BE2C (cell line): ENCODE measurements around the gene TTLL6.
A peak's percentile ranks its signal among the peaks of the same experiment; 100 is the strongest.

Source experiments
- DNase-seq: peaks from one replicate; pipeline ENCODE4 v3.0.0-alpha.2; 2020
- H3K27me3 ChIP-seq: fragments of 250-450 bp; sonication (Bioruptor Pico); 2 replicates; pipeline ENCODE4 v1.5.1; 2020; ENCODE audit warnings: mild to moderate bottlenecking
- H3K36me3 ChIP-seq: fragments of 250-450 bp; sonication (Bioruptor Pico); 2 replicates; pipeline ENCODE4 v1.5.1; 2020; ENCODE audit warnings: mild to moderate bottlenecking
- H3K4me1 ChIP-seq: fragments of 250-450 bp; sonication (Bioruptor Pico); 2 replicates; pipeline ENCODE4 v1.5.1; 2020
- H3K4me3 ChIP-seq: 2 replicates; pipeline ENCODE4 v1.5.1; 2011; ENCODE audit warnings: low read depth, low read length
- H3K9me3 ChIP-seq: fragments of 250-450 bp; sonication (Bioruptor Pico); 2 replicates; pipeline ENCODE4 v1.5.1; 2020
- CTCF ChIP-seq: IDR thresholded peaks from 2 replicates; pipeline ENCODE4 v1.5.1; 2012; ENCODE audit warnings: mild to moderate bottlenecking, low read depth, low read length

Gene TTLL6

GRCh38 chr17:48819466-48819865 is 2.4 kb upstream of the TTLL6 start:
- DNase-seq = no peak
- peaks cover 22% of the 10 kb centered on the region for H3K27me3 ChIP-seq
- no peak overlapping the region for H3K4me3 ChIP-seq
- TF ChIP-seq CTCF = no peak
- no peaks in the 10 kb centered on the region for H3K36me3 ChIP-seq
- no peaks in the 10 kb centered on the region for H3K9me3 ChIP-seq
- no peaks in the 10 kb centered on the region for H3K4me1 ChIP-seq

DNA sequence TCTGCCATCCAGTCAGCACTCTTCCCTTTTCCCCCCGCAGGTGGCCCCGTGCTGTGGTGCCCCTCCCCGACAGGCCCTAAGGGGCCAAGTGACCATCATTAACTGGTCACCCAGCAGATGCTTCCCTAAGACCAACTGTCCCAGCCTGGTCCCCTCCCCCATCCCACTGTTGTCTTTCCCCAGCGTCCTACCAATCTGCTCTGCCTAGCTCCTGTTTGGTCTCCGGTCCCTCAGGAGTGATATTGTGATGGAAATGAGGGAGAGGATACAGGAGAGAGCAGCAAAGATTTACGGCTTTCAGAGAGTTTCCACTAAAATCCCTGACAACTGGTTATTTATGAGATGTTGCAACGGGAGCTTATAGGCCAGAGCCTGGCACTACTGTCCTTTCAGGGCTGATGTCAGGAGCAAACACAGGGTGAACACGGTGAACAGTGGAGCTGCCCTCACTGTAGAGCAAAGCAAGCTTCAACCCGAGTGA is 1.4 kb upstream of the TTLL6 start:
- peaks cover 27% of the 10 kb centered on the region for H3K27me3 ChIP-seq
- no peaks in the 10 kb centered on the region for H3K9me3 ChIP-seq
- H3K36me3 ChIP-seq = no peaks in the 10 kb centered on the region
- no peaks in the 10 kb centered on the region for H3K4me1 ChIP-seq
- no peak for TF ChIP-seq CTCF
- H3K4me3 ChIP-seq = no peak overlapping the region
- no peak for DNase-seq

DNA sequence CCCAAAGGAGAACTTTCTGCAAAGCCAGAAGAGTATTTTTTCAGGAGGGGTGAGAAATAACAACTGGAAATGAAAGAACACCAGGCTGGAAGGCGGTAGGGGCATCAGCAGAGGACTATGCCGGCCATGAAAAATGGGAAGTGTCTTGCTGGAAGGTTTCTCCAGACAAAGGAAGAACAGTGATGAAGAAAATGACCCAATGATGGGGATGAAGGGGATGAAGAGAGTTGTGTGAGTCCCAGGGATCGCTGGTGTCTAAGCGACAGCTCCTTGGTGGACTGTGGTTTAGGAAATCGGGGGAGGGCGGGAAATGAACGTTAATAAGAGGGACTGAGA is 623 bp downstream of the TTLL6 start:
- no peak for TF ChIP-seq CTCF
- no peak for DNase-seq
- H3K4me3 ChIP-seq = peak overlapping the region; percentile 55

DNA sequence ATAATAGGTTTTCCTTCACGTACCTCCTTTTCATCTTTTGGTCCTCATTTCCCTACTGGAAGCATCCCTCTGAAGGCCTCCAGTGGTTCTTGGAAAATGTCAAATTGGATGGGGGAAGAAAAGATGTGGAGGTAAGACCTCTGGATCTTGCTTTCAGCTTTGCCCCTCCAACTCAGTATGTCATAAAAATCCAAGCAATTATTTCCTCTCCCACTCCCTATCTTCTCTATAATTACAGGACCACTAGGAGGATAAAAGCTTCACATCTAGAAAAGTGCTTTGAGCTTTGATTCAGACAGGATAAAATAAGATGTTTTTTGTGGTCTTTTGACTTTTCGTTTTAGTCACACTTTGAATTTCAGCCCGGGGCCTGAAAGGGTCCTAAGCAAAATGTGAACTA is 1.7 kb downstream of the TTLL6 start:
- no peak for TF ChIP-seq CTCF
- Histone ChIP-seq H3K27me3 (peaks cover 31% of the 10 kb centered on the region), H3K4me3 (no peak overlapping the region)

More for the DNA sequence above, 623 bp downstream of the TTLL6 start:
- Histone ChIP-seq H3K9me3 (no peaks in the 10 kb centered on the region), H3K27me3 (peaks cover 27% of the 10 kb centered on the region), H3K4me1 (no peaks in the 10 kb centered on the region), H3K36me3 (no peaks in the 10 kb centered on the region)

GRCh38 chr17:48814504-48814903 is 2.5 kb downstream of the TTLL6 start:
- Histone ChIP-seq H3K27me3 (peaks cover 33% of the 10 kb centered on the region), H3K9me3 (no peaks in the 10 kb centered on the region), H3K4me1 (no peaks in the 10 kb centered on the region), H3K4me3 (no peak overlapping the region), H3K36me3 (no peaks in the 10 kb centered on the region)
- TF ChIP-seq CTCF = peak; percentile 89
- DNase-seq = peak; percentile 72

More for the DNA sequence above, 1.7 kb downstream of the TTLL6 start:
- no peak for DNase-seq
- H3K36me3 ChIP-seq = no peaks in the 10 kb centered on the region
- no peaks in the 10 kb centered on the region for H3K4me1 ChIP-seq
- H3K9me3 ChIP-seq = no peaks in the 10 kb centered on the region

DNA sequence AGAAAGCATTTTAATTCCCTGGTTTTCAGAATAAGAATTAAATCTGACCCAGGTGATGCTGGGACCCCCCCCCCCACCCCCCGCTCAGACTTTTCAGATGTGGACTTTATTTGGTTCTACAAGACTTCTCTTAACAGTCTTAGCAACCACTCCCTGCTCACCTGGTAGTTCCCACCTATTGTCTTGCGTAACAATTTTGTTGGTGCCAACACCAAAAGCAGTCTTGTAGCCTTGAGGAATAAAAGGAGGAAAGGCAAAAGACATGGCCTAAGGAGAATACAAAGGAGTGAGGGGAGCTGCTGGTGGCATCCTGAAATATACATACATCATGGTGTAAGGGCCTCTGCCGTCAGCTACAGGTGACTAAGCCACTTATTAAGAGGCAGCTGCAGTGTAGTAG is 5.0 kb downstream of the TTLL6 start:
- Histone ChIP-seq H3K27me3 (peaks cover 40% of the 10 kb centered on the region), H3K36me3 (no peaks in the 10 kb centered on the region), H3K9me3 (no peaks in the 10 kb centered on the region), H3K4me1 (no peaks in the 10 kb centered on the region), H3K4me3 (no peak overlapping the region)
- DNase-seq = no peak
- no peak for TF ChIP-seq CTCF
